ENCODE results near the gene CC2D2B.

DNA sequence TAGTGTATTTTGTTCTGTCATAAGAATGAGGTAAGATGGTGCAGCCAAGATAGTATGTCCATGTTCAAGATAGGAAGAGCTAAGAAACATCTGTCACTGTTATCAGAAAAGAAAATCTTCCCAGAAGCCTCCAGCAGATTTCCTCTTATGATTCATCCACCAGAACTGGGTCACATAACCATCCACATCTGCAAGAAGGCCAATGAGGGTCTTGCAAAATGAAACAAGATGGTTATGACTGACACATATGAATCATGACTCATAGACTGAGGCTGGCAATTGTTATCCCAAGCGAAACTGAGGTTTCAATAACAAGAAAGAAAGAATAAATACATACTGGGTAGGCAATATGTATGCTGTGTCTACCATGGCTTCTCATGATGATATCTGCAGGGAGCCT, 165.9 kb downstream of the CC2D2B start:
- TF ChIP-seq GLIS3 (CRISPR knock-in tag; IDR thresholded peaks at IDR 0.05) (no peak), PPARA (CRISPR knock-in tag; IDR thresholded peaks at IDR 0.05; ENCODE audit: borderline replicate concordance) (no peak), ZNF8 (CRISPR knock-in tag; IDR thresholded peaks at IDR 0.05) (no peak), ARNTL (CRISPR knock-in tag; IDR thresholded peaks at IDR 0.05; ENCODE audit: borderline replicate concordance, low read depth) (no peak), TCF4 (CRISPR knock-in tag; IDR thresholded peaks at IDR 0.05; ENCODE audit: borderline replicate concordance) (no peak), SNAI2 (CRISPR knock-in tag; IDR thresholded peaks at IDR 0.05) (no peak)
- TF ChIP-seq, protein P1, sequence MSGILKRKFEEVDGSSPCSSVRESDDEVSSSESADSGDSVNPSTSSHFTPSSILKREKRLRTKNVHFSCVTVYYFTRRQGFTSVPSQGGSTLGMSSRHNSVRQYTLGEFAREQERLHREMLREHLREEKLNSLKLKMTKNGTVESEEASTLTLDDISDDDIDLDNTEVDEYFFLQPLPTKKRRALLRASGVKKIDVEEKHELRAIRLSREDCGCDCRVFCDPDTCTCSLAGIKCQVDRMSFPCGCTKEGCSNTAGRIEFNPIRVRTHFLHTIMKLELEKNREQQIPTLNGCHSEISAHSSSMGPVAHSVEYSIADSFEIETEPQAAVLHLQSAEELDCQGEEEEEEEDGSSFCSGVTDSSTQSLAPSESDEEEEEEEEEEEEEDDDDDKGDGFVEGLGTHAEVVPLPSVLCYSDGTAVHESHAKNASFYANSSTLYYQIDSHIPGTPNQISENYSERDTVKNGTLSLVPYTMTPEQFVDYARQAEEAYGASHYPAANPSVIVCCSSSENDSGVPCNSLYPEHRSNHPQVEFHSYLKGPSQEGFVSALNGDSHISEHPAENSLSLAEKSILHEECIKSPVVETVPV (CRISPR knock-in tag; IDR thresholded peaks at IDR 0.05) = no peak
- TF ChIP-seq, protein P2, sequence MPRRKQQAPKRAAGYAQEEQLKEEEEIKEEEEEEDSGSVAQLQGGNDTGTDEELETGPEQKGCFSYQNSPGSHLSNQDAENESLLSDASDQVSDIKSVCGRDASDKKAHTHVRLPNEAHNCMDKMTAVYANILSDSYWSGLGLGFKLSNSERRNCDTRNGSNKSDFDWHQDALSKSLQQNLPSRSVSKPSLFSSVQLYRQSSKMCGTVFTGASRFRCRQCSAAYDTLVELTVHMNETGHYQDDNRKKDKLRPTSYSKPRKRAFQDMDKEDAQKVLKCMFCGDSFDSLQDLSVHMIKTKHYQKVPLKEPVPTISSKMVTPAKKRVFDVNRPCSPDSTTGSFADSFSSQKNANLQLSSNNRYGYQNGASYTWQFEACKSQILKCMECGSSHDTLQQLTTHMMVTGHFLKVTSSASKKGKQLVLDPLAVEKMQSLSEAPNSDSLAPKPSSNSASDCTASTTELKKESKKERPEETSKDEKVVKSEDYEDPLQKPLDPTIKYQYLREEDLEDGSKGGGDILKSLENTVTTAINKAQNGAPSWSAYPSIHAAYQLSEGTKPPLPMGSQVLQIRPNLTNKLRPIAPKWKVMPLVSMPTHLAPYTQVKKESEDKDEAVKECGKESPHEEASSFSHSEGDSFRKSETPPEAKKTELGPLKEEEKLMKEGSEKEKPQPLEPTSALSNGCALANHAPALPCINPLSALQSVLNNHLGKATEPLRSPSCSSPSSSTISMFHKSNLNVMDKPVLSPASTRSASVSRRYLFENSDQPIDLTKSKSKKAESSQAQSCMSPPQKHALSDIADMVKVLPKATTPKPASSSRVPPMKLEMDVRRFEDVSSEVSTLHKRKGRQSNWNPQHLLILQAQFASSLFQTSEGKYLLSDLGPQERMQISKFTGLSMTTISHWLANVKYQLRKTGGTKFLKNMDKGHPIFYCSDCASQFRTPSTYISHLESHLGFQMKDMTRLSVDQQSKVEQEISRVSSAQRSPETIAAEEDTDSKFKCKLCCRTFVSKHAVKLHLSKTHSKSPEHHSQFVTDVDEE (CRISPR knock-in tag; IDR thresholded peaks at IDR 0.05) = no peak
- TF ChIP-seq, protein P3, sequence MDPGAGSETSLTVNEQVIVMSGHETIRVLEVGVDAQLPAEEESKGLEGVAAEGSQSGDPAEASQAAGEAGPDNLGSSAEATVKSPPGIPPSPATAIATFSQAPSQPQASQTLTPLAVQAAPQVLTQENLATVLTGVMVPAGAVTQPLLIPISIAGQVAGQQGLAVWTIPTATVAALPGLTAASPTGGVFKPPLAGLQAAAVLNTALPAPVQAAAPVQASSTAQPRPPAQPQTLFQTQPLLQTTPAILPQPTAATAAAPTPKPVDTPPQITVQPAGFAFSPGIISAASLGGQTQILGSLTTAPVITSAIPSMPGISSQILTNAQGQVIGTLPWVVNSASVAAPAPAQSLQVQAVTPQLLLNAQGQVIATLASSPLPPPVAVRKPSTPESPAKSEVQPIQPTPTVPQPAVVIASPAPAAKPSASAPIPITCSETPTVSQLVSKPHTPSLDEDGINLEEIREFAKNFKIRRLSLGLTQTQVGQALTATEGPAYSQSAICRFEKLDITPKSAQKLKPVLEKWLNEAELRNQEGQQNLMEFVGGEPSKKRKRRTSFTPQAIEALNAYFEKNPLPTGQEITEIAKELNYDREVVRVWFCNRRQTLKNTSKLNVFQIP (CRISPR knock-in tag; IDR thresholded peaks at IDR 0.05; ENCODE audit: borderline replicate concordance, low read depth) = no peak
- TF ChIP-seq, protein P4, sequence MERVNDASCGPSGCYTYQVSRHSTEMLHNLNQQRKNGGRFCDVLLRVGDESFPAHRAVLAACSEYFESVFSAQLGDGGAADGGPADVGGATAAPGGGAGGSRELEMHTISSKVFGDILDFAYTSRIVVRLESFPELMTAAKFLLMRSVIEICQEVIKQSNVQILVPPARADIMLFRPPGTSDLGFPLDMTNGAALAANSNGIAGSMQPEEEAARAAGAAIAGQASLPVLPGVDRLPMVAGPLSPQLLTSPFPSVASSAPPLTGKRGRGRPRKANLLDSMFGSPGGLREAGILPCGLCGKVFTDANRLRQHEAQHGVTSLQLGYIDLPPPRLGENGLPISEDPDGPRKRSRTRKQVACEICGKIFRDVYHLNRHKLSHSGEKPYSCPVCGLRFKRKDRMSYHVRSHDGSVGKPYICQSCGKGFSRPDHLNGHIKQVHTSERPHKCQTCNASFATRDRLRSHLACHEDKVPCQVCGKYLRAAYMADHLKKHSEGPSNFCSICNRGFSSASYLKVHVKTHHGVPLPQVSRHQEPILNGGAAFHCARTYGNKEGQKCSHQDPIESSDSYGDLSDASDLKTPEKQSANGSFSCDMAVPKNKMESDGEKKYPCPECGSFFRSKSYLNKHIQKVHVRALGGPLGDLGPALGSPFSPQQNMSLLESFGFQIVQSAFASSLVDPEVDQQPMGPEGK (CRISPR knock-in tag; IDR thresholded peaks at IDR 0.05; ENCODE audit: borderline replicate concordance) = no peak

Measured in SK-N-SH treated with all-trans-retinoic acid at 6 μM for 48 hours (cell line).